Thyroid gland (tissue), 4 donors: Measurements from ENCODE around the gene ZFYVE27. TPM values are rescaled to one million over a fixed set of nuclear protein-coding genes. Genes with fewer than 3 reads are reported as not detected.
A peak's percentile ranks its signal among the peaks of the same experiment; 100 is the strongest.

ENCODE experiments used
- DNase-seq, 2 donors: peaks; one replicate each; pipeline ENCODE4 v3.0.0-alpha.2; 2019
- H3K27ac ChIP-seq, 3 donors: fragments of 200-600 bp; sonication (generic); 1 replicate in 2 of 3; 2 replicates in 1 of 3; pipeline ENCODE4 v1.5.1; 2016 to 2019; ENCODE audit warnings: mild to moderate bottlenecking in 1 of 3, moderate library complexity in 1 of 3
- H3K27me3 ChIP-seq: fragments of 200-600 bp; sonication (generic); one replicate; pipeline ENCODE4 v1.5.1; 2019
- H3K36me3 ChIP-seq, 2 donors: fragments of 200-600 bp; sonication (generic); one replicate each; pipeline ENCODE4 v1.5.1; 2016 to 2019
- H3K4me1 ChIP-seq, 2 donors: fragments of 200-600 bp; sonication (generic); one replicate each; pipeline ENCODE4 v1.5.1; 2017 to 2019
- H3K4me3 ChIP-seq, 3 donors: fragments of 200-600 bp; sonication (generic); replicated peaks in 1 of 3; 1 replicate in 2 of 3; 2 replicates in 1 of 3; pipeline ENCODE4 v1.5.1; 2016; ENCODE audit warnings: mild to moderate bottlenecking in 1 of 3
- H3K9me3 ChIP-seq: fragments of 200-600 bp; sonication (generic); one replicate; pipeline ENCODE4 v1.5.1; 2017
- POLR2A ChIP-seq, 2 donors: fragments of 450-650 bp; IDR thresholded peaks; one replicate each; pipeline ENCODE4 v1.6.1; 2017; ENCODE audit warnings: antibody characterized with exemption in 2 of 2, mild to moderate bottlenecking in 2 of 2, moderate library complexity in 1 of 2
- WGBS, 2 donors: methylation state at CpG; one replicate each; pipeline ENCODE4 v1.1.5; 2017; 5-methylcytosine and 5-hydroxymethylcytosine counted together
- intact Hi-C: fragments of 100-400 bp; cut with DNase I; formaldehyde crosslinking; loops from one replicate; pipeline ENCODE4 v1.15.1; 2023
- total RNA-seq, 4 donors: library from RNA; depleted of rRNA; stranded (reverse); fragments of >200 nt; gene quantifications; one replicate each; pipeline ENCODE4 v1.2.3, GENCODE V29; 2016
- TF ChIP-seq, protein P1 (sequence below), 6 experiments: fragments of 200-600 bp in 3 of 6; fragments of 450-650 bp in 3 of 6; sonication (generic) in 3 of 6; IDR thresholded peaks; one replicate each; pipeline ENCODE4 v1.5.1; 2016 to 2019; ENCODE audit warnings: antibody characterized with exemption in 6 of 6, mild to moderate bottlenecking in 2 of 6, inconsistent platforms in 1 of 6, moderate library complexity in 1 of 6

Gene ZFYVE27
- total RNA-seq, 4 donors from 2014 or later = 18.4 to 43.5 (median 24.8) TPM

DNA sequence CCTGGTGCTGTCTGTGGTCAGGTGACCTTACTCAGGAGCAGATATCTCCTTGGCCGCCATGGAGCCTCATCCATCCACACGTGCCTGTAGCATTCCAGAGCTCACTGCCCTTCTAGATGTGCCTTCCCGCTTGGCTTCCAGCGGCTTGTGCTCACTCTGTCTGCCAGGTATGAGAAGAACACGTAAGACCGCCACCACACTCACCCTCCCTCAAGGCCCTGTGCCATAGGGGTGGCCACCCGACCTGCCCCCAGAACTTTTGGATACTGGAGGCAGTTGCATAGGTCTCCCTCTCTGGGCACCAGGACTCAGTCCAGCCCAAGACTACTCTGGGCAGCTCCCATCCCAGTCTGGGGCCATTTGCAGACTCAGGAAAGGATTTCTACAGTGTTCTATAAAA, 19.3 kb upstream of the ZFYVE27 start:
- Histone ChIP-seq H3K36me3 (no peaks in the 10 kb centered on the region), H3K4me3 (no peak overlapping the region), H3K27me3 (no peaks in the 10 kb centered on the region), H3K27ac (peak overlapping the region in 2 of 3 donors; percentile 73 to 81), H3K9me3 (no peaks in the 10 kb centered on the region), H3K4me1 (peaks cover 12 to 42% of the 10 kb centered on the region in 2 donors)
- WGBS, 2 donors = 93 to 95% methylated on average over 7 of the region's 7 CpGs
- TF ChIP-seq, protein P1, sequence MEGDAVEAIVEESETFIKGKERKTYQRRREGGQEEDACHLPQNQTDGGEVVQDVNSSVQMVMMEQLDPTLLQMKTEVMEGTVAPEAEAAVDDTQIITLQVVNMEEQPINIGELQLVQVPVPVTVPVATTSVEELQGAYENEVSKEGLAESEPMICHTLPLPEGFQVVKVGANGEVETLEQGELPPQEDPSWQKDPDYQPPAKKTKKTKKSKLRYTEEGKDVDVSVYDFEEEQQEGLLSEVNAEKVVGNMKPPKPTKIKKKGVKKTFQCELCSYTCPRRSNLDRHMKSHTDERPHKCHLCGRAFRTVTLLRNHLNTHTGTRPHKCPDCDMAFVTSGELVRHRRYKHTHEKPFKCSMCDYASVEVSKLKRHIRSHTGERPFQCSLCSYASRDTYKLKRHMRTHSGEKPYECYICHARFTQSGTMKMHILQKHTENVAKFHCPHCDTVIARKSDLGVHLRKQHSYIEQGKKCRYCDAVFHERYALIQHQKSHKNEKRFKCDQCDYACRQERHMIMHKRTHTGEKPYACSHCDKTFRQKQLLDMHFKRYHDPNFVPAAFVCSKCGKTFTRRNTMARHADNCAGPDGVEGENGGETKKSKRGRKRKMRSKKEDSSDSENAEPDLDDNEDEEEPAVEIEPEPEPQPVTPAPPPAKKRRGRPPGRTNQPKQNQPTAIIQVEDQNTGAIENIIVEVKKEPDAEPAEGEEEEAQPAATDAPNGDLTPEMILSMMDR (IDR thresholded peaks at IDR 0.05) = no peak
- no peak for TF ChIP-seq POLR2A (IDR thresholded peaks at IDR 0.05)
- intact Hi-C loops = no loop called here
- DNase-seq = no peak

DNA sequence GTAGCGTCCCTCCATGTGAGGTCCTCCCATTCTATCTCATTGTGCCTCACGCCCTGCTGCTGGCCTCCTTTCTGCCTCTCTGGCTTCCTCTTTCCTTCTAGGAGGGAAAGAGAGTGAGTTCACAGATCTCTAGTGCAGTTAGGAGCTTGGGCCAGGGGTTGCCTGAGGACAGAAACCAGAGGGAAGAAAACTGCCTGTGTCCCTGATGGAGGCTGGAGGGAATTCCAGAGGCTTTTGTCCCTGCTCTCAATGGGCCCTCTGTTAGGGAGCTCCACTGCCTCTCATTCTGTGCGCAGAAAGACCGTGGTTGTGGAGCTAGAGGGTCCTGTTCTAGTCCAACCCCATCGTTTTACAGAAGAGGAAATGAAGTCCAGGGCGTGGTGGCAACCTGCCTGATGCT, 18.8 kb upstream of the ZFYVE27 start:
- H3K4me1 ChIP-seq = peaks cover 12 to 38% of the 10 kb centered on the region in 2 donors
- intact Hi-C loops = no loop called here
- H3K9me3 ChIP-seq = no peaks in the 10 kb centered on the region
- no peak overlapping the region for H3K4me3 ChIP-seq
- DNase-seq = no peak
- TF ChIP-seq, protein P1 (IDR thresholded peaks at IDR 0.05) = no peak
- no peak for TF ChIP-seq POLR2A (IDR thresholded peaks at IDR 0.05)
- WGBS, 2 donors = 73 to 83% methylated on average over 6 of the region's 6 CpGs
- no peaks in the 10 kb centered on the region for H3K27me3 ChIP-seq
- H3K27ac ChIP-seq = peak overlapping the region; percentile 43 to 81 (median 73)
- no peaks in the 10 kb centered on the region for H3K36me3 ChIP-seq

DNA sequence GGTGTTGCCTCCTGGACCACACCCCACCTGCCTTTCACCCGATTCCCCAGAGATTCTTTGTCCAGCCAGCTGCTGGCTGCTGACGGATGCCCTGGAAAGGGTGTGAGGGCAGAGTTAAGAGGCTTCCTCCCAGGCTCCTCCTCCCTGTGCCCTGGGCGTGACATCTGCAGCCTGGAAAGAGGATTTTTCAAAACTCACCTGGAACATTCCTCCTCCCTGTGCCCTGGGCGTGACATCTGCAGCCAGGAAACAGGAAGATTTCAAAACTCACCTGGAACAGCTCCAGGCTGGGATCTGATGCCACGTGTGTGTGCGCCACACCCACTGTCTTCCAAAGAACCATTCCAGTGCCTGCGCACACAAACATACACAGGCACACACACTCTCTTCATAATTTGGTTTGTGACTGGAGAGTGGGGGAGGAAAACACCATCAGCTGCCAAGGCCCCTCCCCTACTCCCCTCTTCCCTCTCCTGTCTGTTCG, 18.2 kb upstream of the ZFYVE27 start:
- peak; percentile 91 to 95 for DNase-seq
- no peak overlapping the region for H3K4me3 ChIP-seq
- no peaks in the 10 kb centered on the region for H3K9me3 ChIP-seq
- H3K27ac ChIP-seq = peak overlapping the region; percentile 59 to 81 (median 73)
- H3K36me3 ChIP-seq = no peaks in the 10 kb centered on the region
- peaks cover 12 to 35% of the 10 kb centered on the region in 2 donors for H3K4me1 ChIP-seq
- intact Hi-C loops = no loop called here
- no peaks in the 10 kb centered on the region for H3K27me3 ChIP-seq
- TF ChIP-seq POLR2A (IDR thresholded peaks at IDR 0.05) = peak in 1 of 2 donors; percentile 25
- TF ChIP-seq, protein P1 (IDR thresholded peaks at IDR 0.05) = no peak
- WGBS, 2 donors = 15 to 26% methylated on average over 7 to 8 of the region's 8 CpGs

DNA sequence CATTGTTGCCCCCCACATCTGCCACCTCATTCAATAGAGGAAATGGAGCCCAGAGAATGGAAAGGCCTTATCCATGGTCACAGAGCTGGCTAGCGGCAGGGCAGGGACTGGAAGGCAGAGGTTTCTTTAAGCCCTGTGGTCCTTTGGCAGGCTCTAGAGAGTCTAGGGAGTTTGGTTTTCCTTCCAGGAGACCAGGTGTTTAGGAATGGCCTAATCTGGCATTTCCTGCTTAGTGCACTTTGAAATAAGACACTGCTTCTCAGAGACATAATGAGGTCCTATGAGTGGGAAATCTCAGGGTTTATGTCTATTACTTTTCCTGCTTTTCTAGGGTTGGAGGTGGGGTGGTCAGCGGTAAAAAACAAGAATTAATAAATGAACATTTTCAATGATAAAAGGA, 17.3 kb upstream of the ZFYVE27 start:
- intact Hi-C loops = no loop called here
- 92 to 97% methylated on average over 1 to 2 of the region's 2 CpGs for WGBS, 2 donors
- Histone ChIP-seq H3K9me3 (no peaks in the 10 kb centered on the region), H3K27me3 (no peaks in the 10 kb centered on the region), H3K36me3 (no peaks in the 10 kb centered on the region), H3K4me1 (peaks cover 12 to 35% of the 10 kb centered on the region in 2 donors), H3K4me3 (no peak overlapping the region), H3K27ac (peak overlapping the region in 1 of 3 donors; percentile 81)
- TF ChIP-seq, protein P1 (IDR thresholded peaks at IDR 0.05) = no peak
- TF ChIP-seq POLR2A (IDR thresholded peaks at IDR 0.05) = no peak
- no peak for DNase-seq

DNA sequence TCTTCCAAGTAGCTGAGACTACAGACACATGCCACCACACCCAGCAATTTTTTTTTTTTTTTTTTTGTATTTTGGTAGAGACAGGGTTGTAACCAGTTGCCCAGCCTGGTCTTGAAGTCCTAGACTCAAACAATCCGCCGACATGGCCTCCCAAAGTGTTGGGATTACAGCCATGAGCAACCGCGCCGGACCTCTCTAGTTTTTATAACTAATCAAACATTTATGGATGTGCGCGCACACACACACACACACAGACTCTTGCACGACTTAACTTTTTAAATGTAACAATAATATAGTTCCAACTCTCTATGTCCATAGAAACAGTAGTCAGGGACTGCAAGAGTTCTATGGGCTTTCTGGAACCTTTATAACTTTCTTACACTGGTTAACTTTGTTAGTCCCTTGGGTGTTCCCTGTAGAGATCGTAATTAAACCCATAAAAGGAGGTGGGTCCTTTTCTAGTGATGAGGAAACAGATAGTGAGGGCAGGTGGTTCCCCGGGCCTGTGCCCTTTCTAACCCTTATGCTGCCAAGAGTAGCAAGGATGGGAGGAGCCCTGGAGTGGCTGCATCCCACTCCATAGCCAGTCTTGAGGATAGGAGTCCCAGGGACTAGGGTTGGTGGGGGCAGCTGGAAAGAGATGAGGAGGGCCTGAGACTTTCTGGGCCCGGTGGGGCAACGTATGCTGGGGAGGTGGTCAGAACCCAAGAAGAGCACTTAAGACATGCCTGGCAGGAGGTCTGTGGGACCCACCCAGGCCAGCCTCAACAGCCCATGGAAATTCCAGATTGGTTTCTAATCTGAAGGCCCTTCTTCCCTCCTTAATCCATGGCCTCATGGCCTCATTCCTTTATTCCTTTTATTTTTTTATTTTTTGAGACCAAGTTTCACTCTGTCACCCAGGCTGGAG, 14.8 kb upstream of the ZFYVE27 start:
- H3K4me1 ChIP-seq = peaks cover 12 to 21% of the 10 kb centered on the region in 2 donors
- 77 to 90% methylated on average over 12 of the region's 12 CpGs for WGBS, 2 donors

More for the DNA sequence above, 14.8 kb upstream of the ZFYVE27 start:
- H3K36me3 ChIP-seq = no peaks in the 10 kb centered on the region
- H3K9me3 ChIP-seq = no peaks in the 10 kb centered on the region
- intact Hi-C loops = no loop called here
- no peak for DNase-seq
- H3K27ac ChIP-seq = no peak overlapping the region
- no peak overlapping the region for H3K4me3 ChIP-seq
- no peak for TF ChIP-seq POLR2A (IDR thresholded peaks at IDR 0.05)
- TF ChIP-seq, protein P1 (IDR thresholded peaks at IDR 0.05) = no peak
- no peaks in the 10 kb centered on the region for H3K27me3 ChIP-seq
